Islet precursor cell (in vitro differentiated cells): ENCODE data around the gene CD320.
"Not testable (repeated sequence)": the region's sequence is repeated elsewhere in the genome, so short reads cannot be mapped to it uniquely, and the experiment has no call there.

Experiments
- DNase-seq: peaks from one replicate; pipeline ENCODE4 v3.0.0-alpha.2; 2018

CD320 gene

GRCh38 chr19:8306235-8307054 lies 1.7 kb downstream of the CD320 start:
- no peak for DNase-seq

GRCh38 chr19:8305798-8306197 lies 2.4 kb downstream of the CD320 start:
- DNase-seq: no peak

DNA sequence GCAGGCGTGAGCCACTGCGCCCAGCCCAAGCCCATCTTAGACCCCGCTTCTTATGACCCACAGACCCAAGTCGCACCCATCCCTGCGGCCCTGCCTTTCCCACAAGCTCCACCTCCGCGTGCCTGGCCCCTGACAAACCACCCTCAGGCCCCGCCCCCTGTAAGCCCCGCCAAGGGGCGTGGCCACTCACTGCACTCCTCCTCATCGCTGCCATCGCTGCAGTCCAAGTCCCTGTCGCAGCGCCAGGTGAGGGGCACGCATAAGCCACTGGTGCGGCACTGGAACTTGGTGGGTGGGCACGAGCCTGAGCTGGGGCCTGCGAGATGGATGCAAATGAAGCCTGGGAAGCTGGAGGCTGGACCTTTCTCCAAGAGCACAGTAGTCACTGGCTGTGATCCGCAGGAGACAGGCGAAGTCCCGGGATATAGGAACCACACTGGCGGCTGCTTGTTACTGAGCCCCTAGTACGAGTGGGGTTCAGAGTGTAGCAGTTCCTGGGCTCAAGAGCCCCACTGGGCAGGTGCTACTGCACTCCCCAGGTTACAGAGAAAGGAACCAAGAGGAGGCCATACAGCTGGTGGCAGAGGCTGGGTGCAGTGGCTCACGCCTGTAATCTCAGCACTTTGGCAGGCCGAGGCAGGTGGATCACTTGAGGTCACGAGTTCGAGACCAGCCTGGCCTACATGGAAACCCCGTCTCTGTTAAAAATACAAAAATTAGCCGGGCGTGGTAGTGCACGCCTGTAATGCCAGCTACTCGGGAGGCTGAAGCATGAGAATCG lies 3.1 kb downstream of the CD320 start:
- peak; percentile 93 for DNase-seq

DNA sequence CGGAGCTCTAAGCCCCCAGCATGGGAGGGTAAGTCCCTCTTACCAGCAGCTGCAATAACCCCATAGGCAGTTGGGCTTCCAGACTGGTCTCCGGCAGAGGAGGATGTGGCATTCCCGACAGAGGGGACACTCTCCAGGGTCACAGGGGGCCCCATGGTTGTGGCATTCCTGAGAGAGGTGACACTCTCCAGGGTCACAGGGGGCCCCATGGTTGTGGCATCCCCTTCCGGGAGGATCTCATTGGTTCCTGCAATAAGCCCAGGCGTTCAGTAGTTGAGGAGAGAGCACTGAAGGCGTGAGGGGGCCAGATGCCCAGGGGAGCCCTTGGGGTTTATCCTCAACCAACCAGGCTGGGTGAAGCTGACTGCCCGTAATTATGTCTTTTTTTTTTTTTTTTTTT lies 5.4 kb downstream of the CD320 start:
- no peak for DNase-seq

- DNase-seq: no peak
These were observed 5.8 kb downstream of the CD320 start for GRCh38 chr19:8302357-8302691.

DNA sequence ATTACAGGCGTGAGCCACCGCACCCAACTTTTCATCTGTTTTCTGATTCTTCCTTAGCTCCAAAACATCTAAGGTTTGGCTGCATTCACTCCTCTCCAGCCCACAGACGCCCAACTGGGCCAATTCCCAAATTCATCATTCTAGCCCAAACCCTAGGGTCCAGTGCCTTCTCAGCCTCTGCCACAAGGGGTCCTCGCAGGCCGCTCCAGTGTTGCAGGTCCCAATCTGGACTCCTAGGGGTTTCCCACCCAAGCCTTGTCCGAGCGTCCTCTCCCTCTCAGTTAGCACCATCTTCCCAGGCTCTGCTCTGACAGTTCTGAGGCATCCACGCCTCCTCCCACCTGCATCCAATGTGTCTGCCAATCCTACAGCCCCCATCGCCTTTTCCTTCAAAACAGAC lies 16.8 kb downstream of the CD320 start:
- not testable (repeated sequence) for DNase-seq

GRCh38 chr19:8276508-8276907 lies 31.6 kb downstream of the CD320 start:
- not testable (repeated sequence) for DNase-seq

DNA sequence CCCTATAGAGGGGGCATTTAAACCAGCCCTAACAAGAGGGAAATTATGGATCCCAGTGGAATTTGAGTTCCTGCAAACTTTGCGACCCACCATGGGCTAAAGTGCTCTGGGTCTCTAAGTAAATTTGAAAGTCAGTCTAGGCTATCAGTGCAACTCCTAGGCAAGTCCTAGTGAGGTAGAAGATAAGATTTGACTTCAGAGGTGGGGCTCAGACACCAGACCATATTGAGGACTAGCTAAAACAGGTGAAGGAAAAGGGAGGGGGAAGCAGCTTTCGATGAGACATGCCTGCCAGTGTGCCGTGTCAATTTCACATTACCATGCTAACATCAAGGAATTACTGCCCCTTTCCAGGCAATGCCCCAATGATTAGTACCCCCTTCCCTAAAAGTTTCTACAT lies 38.4 kb downstream of the CD320 start:
- DNase-seq: no peak

GRCh38 chr19:8265872-8266271 lies 42.3 kb downstream of the CD320 start:
- no peak for DNase-seq

- not testable (repeated sequence) for DNase-seq
These were observed 43.9 kb downstream of the CD320 start for GRCh38 chr19:8264248-8264647.

GRCh38 chr19:8262431-8262830 lies 45.7 kb downstream of the CD320 start:
- DNase-seq: no peak

GRCh38 chr19:8261881-8262280 lies 46.3 kb downstream of the CD320 start:
- DNase-seq: no peak

DNA sequence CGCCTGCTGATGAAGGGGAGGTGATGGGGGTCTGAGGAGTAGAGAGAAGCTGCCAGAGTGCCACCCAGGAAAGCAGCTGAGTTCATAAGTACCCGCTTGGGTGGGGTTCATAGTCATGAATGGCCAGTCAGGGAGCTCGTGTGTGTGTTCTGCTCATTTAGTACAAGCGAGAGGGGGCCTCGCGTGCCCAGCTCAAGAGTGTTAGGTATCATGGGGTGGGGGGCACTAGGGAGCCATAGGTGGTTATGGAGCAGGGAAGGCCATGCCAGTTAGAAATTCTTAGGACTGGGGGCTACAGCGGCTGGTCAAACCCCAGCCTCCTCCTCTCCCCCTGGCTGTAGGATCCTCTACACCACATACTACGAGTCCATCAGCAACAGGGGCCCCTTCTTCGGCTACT lies 46.8 kb downstream of the CD320 start:
- DNase-seq: no peak

- DNase-seq: no peak
These were observed 48.3 kb downstream of the CD320 start for GRCh38 chr19:8259922-8260247.

- DNase-seq: no peak
These were observed 48.8 kb downstream of the CD320 start for GRCh38 chr19:8259142-8259921.

GRCh38 chr19:8257052-8257443 lies 51.1 kb downstream of the CD320 start:
- DNase-seq: no peak

GRCh38 chr19:8256276-8257051 lies 51.7 kb downstream of the CD320 start:
- no peak for DNase-seq

DNA sequence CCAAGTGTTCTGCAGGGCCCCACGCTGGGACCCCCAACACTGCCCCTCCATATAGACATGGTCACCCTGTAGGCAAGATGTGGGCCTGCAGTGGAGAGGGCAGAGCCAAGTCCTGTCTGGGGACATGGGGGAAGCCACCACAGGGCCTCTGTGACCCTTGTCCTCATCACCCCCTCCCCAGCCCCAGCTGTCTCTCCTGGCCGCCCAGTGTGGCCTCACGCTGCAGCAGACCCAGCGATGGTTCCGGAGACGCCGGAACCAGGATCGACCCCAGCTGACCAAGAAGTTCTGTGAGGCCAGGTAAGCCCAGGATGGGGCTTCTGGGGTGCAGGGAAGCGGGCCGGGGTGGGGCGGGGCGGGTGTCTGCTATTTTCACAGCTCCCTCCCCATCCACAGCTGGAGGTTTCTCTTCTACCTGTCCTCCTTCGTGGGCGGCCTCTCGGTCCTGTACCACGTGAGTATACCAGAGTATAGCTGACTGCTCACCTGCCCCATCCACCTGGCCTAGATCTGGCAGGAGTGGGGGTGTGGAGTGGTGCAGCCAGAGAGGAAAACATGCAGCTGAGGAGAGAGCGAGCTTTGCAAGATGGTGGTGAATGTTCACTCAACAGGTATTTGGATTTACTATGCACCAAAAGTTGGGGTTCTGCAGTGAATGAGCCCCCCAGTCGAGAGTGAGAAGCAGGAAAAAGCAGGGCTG lies 52.6 kb downstream of the CD320 start:
- DNase-seq: no peak

- no peak for DNase-seq
These were observed 53.7 kb downstream of the CD320 start for GRCh38 chr19:8254286-8255001.

GRCh38 chr19:8253678-8254077 lies 54.5 kb downstream of the CD320 start:
- peak; percentile 71 for DNase-seq

GRCh38 chr19:8252922-8253589 lies 55.1 kb downstream of the CD320 start:
- DNase-seq: peak; percentile 86
